ENCODE data around the gene DSCAM.

- no peak for TF ChIP-seq EZH2 (IDR thresholded peaks at IDR 0.05; ENCODE audit: insufficient read depth, poor library complexity, severe bottlenecking)
- no peak for TF ChIP-seq EZH2phosphoT487 (IDR thresholded peaks at IDR 0.05; ENCODE audit: insufficient read depth, low read depth)
Observed at GRCh38 chr21:40660461-40660860, 186.5 kb downstream of the DSCAM start.
